SU-DHL-6 (cell line): ENCODE data around the gene CHST14.

Experiments
- EZH2phosphoT487 ChIP-seq: fragments of 200-600 bp; sonication (generic), shearing (Covaris generic); conservative IDR thresholded peaks from 2 replicates; pipeline ENCODE4 v1.6.1; 2018; ENCODE audit warnings: mild to moderate bottlenecking, antibody characterized with exemption, low read length, moderate library complexity, mixed read lengths
- TF ChIP-seq, protein P1 (sequence below): fragments of 200-600 bp; sonication (generic); IDR thresholded peaks from one replicate; pipeline ENCODE4 v1.5.1; 2017; ENCODE audit warnings: antibody characterized with exemption, mild to moderate bottlenecking, low read length, moderate library complexity; ENCODE audit not compliant: insufficient read depth, poor library complexity, severe bottlenecking

DNA sequence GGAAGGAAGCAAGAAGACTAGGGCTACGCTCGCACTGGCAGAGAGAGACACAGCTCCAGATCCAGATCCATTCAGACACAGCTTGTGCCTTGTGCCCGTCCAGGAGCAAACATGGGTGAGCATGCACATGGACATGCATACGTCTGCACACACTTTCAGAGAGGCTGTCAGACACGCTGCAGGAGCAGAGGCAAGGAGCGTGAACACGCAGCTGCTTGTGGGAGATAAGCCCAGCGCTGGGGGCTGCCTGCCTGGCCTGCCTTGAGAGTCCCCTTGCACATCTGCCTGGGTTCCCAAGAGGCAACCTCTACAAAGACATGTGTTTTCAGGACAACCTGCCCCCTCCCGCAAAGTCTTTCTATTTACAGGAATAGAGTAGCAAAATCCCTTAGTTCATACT is 43.6 kb upstream of the CHST14 start:
- TF ChIP-seq, protein P1, sequence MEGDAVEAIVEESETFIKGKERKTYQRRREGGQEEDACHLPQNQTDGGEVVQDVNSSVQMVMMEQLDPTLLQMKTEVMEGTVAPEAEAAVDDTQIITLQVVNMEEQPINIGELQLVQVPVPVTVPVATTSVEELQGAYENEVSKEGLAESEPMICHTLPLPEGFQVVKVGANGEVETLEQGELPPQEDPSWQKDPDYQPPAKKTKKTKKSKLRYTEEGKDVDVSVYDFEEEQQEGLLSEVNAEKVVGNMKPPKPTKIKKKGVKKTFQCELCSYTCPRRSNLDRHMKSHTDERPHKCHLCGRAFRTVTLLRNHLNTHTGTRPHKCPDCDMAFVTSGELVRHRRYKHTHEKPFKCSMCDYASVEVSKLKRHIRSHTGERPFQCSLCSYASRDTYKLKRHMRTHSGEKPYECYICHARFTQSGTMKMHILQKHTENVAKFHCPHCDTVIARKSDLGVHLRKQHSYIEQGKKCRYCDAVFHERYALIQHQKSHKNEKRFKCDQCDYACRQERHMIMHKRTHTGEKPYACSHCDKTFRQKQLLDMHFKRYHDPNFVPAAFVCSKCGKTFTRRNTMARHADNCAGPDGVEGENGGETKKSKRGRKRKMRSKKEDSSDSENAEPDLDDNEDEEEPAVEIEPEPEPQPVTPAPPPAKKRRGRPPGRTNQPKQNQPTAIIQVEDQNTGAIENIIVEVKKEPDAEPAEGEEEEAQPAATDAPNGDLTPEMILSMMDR, result no peak
- no peak for TF ChIP-seq EZH2phosphoT487
